Measurements from ENCODE around the gene FBXW11.

The FBXW11 gene

DNA sequence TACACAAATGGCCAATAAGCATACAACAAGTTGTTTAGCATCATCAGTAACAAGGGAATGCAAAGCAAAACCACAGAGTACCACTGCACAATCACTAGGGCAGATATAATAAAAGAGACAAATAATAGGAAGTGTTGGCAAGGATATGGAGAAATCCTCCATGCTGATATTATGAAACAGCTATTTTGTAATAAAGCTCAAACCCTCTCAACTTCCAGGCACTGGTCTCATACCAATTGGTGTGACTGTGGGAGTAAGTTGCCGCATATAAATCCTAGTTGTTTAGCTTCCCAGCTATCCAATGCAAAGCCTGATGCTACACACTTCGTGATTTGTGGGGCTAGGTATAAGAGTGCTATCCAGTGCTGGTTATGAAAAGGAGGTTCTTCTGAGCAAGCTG is 132.2 kb downstream of the FBXW11 start:
- H3K27ac ChIP-seq (ENCODE audit: poor library complexity, severe bottlenecking): no peak overlapping the region
- H3K4me1 ChIP-seq (ENCODE audit: insufficient read depth, poor library complexity, severe bottlenecking): no peaks in the 10 kb centered on the region
- peaks cover 82% of the 10 kb centered on the region for H3K36me3 ChIP-seq (ENCODE audit: low read depth)
- DNase-seq (ENCODE audit: low spot score): no peak
- ATAC-seq (ENCODE audit: low read depth): 0 out of 3 replicates have a peak, but pooled peaks have one; percentile 36
- no peak overlapping the region for H3K4me3 ChIP-seq (ENCODE audit: severe bottlenecking)
- TF ChIP-seq, protein P1, sequence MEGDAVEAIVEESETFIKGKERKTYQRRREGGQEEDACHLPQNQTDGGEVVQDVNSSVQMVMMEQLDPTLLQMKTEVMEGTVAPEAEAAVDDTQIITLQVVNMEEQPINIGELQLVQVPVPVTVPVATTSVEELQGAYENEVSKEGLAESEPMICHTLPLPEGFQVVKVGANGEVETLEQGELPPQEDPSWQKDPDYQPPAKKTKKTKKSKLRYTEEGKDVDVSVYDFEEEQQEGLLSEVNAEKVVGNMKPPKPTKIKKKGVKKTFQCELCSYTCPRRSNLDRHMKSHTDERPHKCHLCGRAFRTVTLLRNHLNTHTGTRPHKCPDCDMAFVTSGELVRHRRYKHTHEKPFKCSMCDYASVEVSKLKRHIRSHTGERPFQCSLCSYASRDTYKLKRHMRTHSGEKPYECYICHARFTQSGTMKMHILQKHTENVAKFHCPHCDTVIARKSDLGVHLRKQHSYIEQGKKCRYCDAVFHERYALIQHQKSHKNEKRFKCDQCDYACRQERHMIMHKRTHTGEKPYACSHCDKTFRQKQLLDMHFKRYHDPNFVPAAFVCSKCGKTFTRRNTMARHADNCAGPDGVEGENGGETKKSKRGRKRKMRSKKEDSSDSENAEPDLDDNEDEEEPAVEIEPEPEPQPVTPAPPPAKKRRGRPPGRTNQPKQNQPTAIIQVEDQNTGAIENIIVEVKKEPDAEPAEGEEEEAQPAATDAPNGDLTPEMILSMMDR (IDR thresholded peaks at IDR 0.05; ENCODE audit: poor library complexity, severe bottlenecking): no peak
- no peaks in the 10 kb centered on the region for H3K9me3 ChIP-seq (ENCODE audit: severe bottlenecking)
- H3K27me3 ChIP-seq (ENCODE audit: insufficient read depth, poor library complexity, severe bottlenecking): no peaks in the 10 kb centered on the region

DNA sequence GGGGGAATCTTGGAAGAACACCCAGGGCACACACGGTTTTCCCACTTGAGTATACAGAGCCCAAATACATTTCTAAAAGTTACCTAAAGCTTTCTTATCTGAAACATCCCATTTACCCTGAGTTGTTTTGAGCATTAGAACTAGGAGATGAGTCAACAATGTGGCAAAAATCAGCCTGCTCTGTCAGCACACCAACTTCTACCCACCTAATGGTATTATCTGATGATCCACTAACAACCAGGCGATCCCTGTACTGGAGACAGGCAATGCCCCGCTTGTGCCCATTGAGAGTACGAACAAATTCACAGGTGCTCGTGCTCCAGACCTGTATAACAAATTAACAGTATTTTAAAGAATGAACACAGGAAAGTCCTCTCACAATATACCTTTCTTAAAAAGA is 133.8 kb downstream of the FBXW11 start:
- DNase-seq (ENCODE audit: low spot score) (no peak), ATAC-seq (ENCODE audit: low read depth) (no peak)
- no peaks in the 10 kb centered on the region for H3K9me3 ChIP-seq (ENCODE audit: severe bottlenecking)
- H3K27me3 ChIP-seq (ENCODE audit: insufficient read depth, poor library complexity, severe bottlenecking): no peaks in the 10 kb centered on the region
- H3K27ac ChIP-seq (ENCODE audit: poor library complexity, severe bottlenecking): no peak overlapping the region
- H3K4me1 ChIP-seq (ENCODE audit: insufficient read depth, poor library complexity, severe bottlenecking): no peaks in the 10 kb centered on the region
- H3K4me3 ChIP-seq (ENCODE audit: severe bottlenecking): no peak overlapping the region
- peaks cover 82% of the 10 kb centered on the region for H3K36me3 ChIP-seq (ENCODE audit: low read depth)
- TF ChIP-seq, protein P1 (IDR thresholded peaks at IDR 0.05; ENCODE audit: poor library complexity, severe bottlenecking): no peak

DNA sequence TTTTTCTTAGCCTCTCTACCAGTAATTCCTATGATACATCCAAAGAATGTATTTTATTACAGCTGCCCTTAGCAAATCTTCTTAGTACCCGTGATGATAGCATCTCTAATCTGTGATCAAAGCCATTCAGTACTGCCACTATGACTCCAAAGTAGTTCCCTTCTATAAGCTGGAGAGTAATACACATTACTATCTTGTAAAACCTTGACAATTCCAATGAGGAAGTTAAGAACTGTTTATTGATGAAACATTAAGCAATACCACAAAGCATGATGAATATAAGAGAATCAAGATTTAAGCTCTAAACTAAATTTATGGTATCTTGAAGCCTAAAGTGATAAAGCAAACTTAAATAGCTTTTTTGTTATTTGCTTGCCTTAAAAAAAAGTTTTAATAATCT is 134.7 kb downstream of the FBXW11 start:
- peaks cover 80% of the 10 kb centered on the region for H3K36me3 ChIP-seq (ENCODE audit: low read depth)
- no peaks in the 10 kb centered on the region for H3K4me1 ChIP-seq (ENCODE audit: insufficient read depth, poor library complexity, severe bottlenecking)
- no peaks in the 10 kb centered on the region for H3K27me3 ChIP-seq (ENCODE audit: insufficient read depth, poor library complexity, severe bottlenecking)
- no peak for DNase-seq (ENCODE audit: low spot score)
- no peak overlapping the region for H3K4me3 ChIP-seq (ENCODE audit: severe bottlenecking)
- H3K9me3 ChIP-seq (ENCODE audit: severe bottlenecking): no peaks in the 10 kb centered on the region
- H3K27ac ChIP-seq (ENCODE audit: poor library complexity, severe bottlenecking): no peak overlapping the region
- ATAC-seq (ENCODE audit: low read depth): no peak
- TF ChIP-seq, protein P1 (IDR thresholded peaks at IDR 0.05; ENCODE audit: poor library complexity, severe bottlenecking): no peak

DNA sequence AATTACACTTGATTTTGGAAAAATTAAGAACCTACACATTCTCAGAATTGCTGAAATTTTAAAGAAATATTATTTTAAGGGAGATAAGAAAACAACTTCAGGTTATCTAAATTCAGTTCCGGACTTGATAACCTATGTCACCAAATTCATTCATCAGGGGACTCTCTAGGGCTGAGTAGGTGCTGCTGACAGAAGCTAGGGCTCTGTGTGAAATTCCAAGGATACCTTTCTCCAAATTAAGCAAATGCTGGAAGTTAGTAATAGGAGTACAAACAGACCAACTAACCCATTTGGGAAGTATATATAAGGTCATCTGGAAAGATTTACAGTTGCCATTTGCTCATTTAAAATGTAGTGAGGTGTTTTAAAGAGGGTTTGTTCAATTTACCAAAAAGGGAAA is 136.5 kb downstream of the FBXW11 start:
- H3K9me3 ChIP-seq (ENCODE audit: severe bottlenecking): no peaks in the 10 kb centered on the region
- DNase-seq (ENCODE audit: low spot score) (no peak), ATAC-seq (ENCODE audit: low read depth) (no peak)
- no peak overlapping the region for H3K4me3 ChIP-seq (ENCODE audit: severe bottlenecking)
- TF ChIP-seq, protein P1 (IDR thresholded peaks at IDR 0.05; ENCODE audit: poor library complexity, severe bottlenecking): no peak
- H3K27me3 ChIP-seq (ENCODE audit: insufficient read depth, poor library complexity, severe bottlenecking): no peaks in the 10 kb centered on the region
- no peak overlapping the region for H3K27ac ChIP-seq (ENCODE audit: poor library complexity, severe bottlenecking)
- H3K36me3 ChIP-seq (ENCODE audit: low read depth): peaks cover 74% of the 10 kb centered on the region
- H3K4me1 ChIP-seq (ENCODE audit: insufficient read depth, poor library complexity, severe bottlenecking): no peaks in the 10 kb centered on the region

DNA sequence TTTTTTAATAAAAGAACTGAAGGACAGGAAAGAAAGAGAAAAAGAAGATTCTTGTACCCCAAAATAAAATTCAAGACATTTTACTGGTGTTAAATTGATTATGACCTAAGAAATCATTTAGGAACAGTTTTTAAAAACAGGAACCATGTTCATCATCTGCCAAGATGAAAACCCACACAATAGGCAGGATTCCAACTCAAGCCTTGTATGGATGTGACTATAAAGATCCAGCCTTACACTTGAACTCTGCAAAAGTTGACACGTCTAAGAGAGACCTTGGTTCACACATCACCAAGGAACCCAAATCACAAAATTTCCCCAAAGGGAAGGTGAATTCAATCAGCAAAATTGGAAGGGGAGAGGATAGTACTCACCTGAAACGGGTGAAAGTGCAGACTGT is 138.2 kb downstream of the FBXW11 start:
- Histone ChIP-seq H3K27me3 (ENCODE audit: insufficient read depth, poor library complexity, severe bottlenecking) (no peaks in the 10 kb centered on the region), H3K4me1 (ENCODE audit: insufficient read depth, poor library complexity, severe bottlenecking) (no peaks in the 10 kb centered on the region), H3K9me3 (ENCODE audit: severe bottlenecking) (no peaks in the 10 kb centered on the region), H3K4me3 (ENCODE audit: severe bottlenecking) (no peak overlapping the region), H3K36me3 (ENCODE audit: low read depth) (peaks cover 75% of the 10 kb centered on the region), H3K27ac (ENCODE audit: poor library complexity, severe bottlenecking) (no peak overlapping the region)
- ATAC-seq (ENCODE audit: low read depth) (no peak), DNase-seq (ENCODE audit: low spot score) (no peak)
- TF ChIP-seq, protein P1 (IDR thresholded peaks at IDR 0.05; ENCODE audit: poor library complexity, severe bottlenecking): no peak

Data from RWPE2 (cell line).